Osteoblast (primary cell): Measurements from ENCODE around the gene GRID1. TPM values are rescaled to one million over a fixed set of nuclear protein-coding genes. Genes with fewer than 3 reads are reported as not detected.

Experiments used
- DNase-seq: peaks from one replicate; pipeline ENCODE4 v3.0.0; 2011; ENCODE audit warnings: low spot score, mixed read lengths; ENCODE audit not compliant: insufficient read length; ENCODE audit errors: missing footprints
- H2AFZ ChIP-seq: 2 replicates; pipeline ENCODE4 v1.6.0; 2011; ENCODE audit warnings: mild to moderate bottlenecking, low read length
- H3K27ac ChIP-seq: 2 replicates; pipeline ENCODE4 v1.5.1; 2011; ENCODE audit warnings: mild to moderate bottlenecking, low read depth, low read length, moderate library complexity
- H3K27me3 ChIP-seq: 2 replicates; pipeline ENCODE4 v1.6.0; 2012; ENCODE audit warnings: mild to moderate bottlenecking, control low read depth, inconsistent platforms, low read length, moderate library complexity; ENCODE audit not compliant: insufficient read depth
- H3K36me3 ChIP-seq: 2 replicates; pipeline ENCODE4 v1.5.1; 2011; ENCODE audit warnings: mild to moderate bottlenecking, low read length, control low read depth, moderate library complexity; ENCODE audit not compliant: insufficient read depth
- H3K4me1 ChIP-seq: 2 replicates; pipeline ENCODE4 v1.5.1; 2011; ENCODE audit warnings: mild to moderate bottlenecking, low read length, control low read depth, moderate library complexity; ENCODE audit not compliant: insufficient read depth
- H3K4me2 ChIP-seq: 2 replicates; pipeline ENCODE4 v1.6.0; 2011; ENCODE audit warnings: mild to moderate bottlenecking, low read length; ENCODE audit not compliant: insufficient read depth
- H3K4me3 ChIP-seq: fragments of 200-600 bp; sonication (generic); 3 replicates; pipeline ENCODE4 v1.5.1; 2012; ENCODE audit warnings: mild to moderate bottlenecking, low read length, inconsistent platforms; ENCODE audit not compliant: insufficient read depth
- H3K79me2 ChIP-seq: 2 replicates; pipeline ENCODE4 v1.6.0; 2012; ENCODE audit warnings: mild to moderate bottlenecking, low read length, control low read depth, inconsistent platforms; ENCODE audit not compliant: insufficient read depth
- H3K9me3 ChIP-seq: 2 replicates; pipeline ENCODE4 v1.5.1; 2011; ENCODE audit warnings: low read depth, low read length, control low read depth
- H4K20me1 ChIP-seq: 2 replicates; pipeline ENCODE4 v1.6.0; 2012; ENCODE audit warnings: mild to moderate bottlenecking, low read length, control low read depth; ENCODE audit not compliant: insufficient read depth
- total RNA-seq: library from RNA; depleted of rRNA; stranded (reverse); fragments of >200 nt; gene quantifications from 2 replicates; pipeline ENCODE4 v1.2.3, GENCODE V29; 2012
- TF ChIP-seq, protein P1 (sequence below): IDR thresholded peaks from 2 replicates; pipeline ENCODE4 v1.5.1; 2011; ENCODE audit warnings: mild to moderate bottlenecking, low read depth, low read length, moderate library complexity; ENCODE audit errors: extremely low read depth

GRID1 gene
- total RNA-seq, 1 donor: not detected

DNA sequence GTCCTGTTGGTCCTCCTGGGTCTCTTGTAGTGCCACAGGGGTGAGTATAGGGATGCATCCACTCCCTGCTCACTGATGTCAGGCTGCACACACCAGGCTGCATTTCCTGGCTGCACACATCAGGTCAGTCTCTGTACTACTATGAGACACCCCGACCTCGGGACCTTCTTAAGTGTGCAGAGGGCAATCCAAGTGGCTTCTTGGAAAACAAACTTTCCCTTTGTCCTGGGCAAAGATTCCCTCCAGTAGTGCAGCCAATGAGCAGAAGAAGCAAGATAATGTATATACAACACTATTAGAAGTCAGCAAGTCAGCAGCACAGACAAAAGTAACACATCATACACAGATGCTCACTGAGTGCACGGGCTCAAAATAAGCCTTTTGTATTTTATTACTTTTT is 493.5 kb downstream of the GRID1 start:
- no peaks in the 10 kb centered on the region for H3K9me3 ChIP-seq
- no peak overlapping the region for H3K4me2 ChIP-seq
- H2AFZ ChIP-seq: no peak overlapping the region
- H3K27ac ChIP-seq: no peak overlapping the region
- no peak overlapping the region for H3K4me3 ChIP-seq
- TF ChIP-seq, protein P1, sequence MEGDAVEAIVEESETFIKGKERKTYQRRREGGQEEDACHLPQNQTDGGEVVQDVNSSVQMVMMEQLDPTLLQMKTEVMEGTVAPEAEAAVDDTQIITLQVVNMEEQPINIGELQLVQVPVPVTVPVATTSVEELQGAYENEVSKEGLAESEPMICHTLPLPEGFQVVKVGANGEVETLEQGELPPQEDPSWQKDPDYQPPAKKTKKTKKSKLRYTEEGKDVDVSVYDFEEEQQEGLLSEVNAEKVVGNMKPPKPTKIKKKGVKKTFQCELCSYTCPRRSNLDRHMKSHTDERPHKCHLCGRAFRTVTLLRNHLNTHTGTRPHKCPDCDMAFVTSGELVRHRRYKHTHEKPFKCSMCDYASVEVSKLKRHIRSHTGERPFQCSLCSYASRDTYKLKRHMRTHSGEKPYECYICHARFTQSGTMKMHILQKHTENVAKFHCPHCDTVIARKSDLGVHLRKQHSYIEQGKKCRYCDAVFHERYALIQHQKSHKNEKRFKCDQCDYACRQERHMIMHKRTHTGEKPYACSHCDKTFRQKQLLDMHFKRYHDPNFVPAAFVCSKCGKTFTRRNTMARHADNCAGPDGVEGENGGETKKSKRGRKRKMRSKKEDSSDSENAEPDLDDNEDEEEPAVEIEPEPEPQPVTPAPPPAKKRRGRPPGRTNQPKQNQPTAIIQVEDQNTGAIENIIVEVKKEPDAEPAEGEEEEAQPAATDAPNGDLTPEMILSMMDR: no peak
- H3K4me1 ChIP-seq: no peaks in the 10 kb centered on the region
- no peaks in the 10 kb centered on the region for H3K79me2 ChIP-seq
- no peaks in the 10 kb centered on the region for H3K27me3 ChIP-seq
- H4K20me1 ChIP-seq: no peaks in the 10 kb centered on the region
- H3K36me3 ChIP-seq: no peaks in the 10 kb centered on the region
- DNase-seq: no peak

DNA sequence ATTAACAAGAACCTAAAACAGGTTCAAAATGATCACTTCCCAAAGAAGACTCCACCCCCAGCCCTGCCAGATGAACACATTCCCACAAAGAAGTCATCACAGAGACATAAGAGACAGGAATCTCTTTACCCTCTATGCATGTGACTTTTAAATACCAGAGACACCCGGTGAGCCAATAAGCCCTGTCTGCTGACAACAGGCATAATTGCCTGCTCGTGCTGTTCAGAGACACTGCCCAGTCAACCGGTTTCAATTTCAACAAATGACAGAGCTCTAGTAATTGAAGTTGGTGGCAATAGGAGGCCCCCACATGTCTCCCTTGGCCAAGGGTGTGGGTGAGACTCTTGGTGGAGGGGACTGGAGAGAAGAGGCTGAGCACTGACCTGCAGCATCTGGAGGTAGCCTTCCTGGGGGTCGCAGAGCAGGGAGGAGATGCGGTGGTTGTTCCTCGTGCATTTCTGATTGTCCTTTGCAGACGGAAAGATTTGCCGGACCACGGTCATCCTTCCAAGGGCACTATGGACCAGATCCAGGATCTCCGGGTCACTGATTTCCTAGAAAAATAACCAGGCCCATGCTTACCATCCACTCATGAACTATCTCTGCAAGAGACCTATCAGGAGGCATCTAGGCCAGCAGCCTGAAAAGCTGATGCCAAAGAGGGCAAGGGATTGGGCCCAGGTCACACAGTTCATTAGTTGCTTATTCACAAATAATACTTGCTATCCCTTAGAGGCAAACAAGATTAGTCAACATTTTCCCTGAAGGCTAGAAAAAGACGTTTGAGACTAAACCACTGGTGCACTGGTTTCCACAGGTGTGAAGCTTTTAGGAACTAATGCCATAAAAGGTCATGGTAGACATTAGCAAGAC is 497.7 kb downstream of the GRID1 start:
- Histone ChIP-seq H2AFZ (no peak overlapping the region), H3K36me3 (no peaks in the 10 kb centered on the region), H4K20me1 (no peaks in the 10 kb centered on the region), H3K4me3 (no peak overlapping the region), H3K4me2 (no peak overlapping the region), H3K9me3 (no peaks in the 10 kb centered on the region), H3K79me2 (no peaks in the 10 kb centered on the region), H3K27me3 (no peaks in the 10 kb centered on the region), H3K27ac (no peak overlapping the region), H3K4me1 (no peaks in the 10 kb centered on the region)
- TF ChIP-seq, protein P1: no peak
- no peak for DNase-seq

DNA sequence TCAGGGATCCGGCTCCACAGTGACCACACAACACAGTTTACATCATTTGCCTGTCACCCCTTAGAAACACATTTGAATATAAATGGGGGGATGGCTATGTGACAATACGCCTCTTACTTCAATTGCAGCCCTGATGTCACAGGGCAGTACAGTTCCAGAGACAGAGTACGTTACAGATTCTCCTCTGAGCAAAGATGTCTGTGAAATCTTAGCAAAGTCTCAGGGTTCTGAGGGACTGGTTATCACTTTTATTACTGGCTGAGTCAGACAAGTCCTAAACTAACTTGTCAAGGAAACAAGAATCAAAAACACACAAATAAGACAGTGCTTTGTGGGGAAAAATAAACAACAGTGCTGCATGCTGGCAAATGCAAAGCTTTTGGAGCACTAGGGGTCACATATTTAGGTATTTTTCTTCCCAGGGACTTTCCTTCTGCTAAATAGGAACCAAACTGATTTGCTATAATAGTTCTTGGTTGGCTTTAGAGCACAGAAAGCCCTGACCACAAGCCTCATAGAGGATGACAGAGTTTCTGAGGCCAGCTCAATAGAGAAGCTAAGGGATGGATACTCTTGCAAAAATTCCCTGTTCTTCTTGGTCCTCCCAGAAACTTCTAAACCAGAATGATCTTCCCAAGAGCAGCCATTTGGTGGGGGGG is 501.6 kb downstream of the GRID1 start:
- TF ChIP-seq, protein P1: no peak
- Histone ChIP-seq H4K20me1 (no peaks in the 10 kb centered on the region), H3K27ac (no peak overlapping the region), H2AFZ (no peak overlapping the region), H3K9me3 (no peaks in the 10 kb centered on the region), H3K79me2 (no peaks in the 10 kb centered on the region), H3K4me1 (no peaks in the 10 kb centered on the region), H3K36me3 (no peaks in the 10 kb centered on the region), H3K27me3 (no peaks in the 10 kb centered on the region), H3K4me3 (no peak overlapping the region), H3K4me2 (no peak overlapping the region)
- DNase-seq: no peak

DNA sequence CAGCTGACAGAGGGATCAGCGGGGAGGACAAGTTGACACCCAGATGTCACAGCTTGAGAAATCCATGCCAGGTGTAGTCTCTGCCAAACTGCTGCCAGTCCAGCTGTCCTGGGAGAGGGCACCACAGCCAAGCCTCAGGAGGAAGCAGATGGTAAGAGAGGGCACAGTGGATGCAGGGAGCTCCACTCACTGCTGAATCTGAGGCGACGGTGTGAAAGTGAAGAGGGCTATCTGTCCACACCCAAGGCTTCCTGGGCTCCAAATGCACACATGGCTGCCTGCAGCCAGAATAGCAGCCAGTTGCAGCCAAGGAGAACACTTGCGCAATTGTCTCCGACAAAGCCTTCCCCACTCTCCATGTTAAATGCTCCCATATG is 502.4 kb downstream of the GRID1 start:
- Histone ChIP-seq H3K36me3 (no peaks in the 10 kb centered on the region), H3K4me1 (no peaks in the 10 kb centered on the region), H3K27ac (no peak overlapping the region), H3K9me3 (no peaks in the 10 kb centered on the region), H3K4me3 (no peak overlapping the region), H4K20me1 (no peaks in the 10 kb centered on the region), H3K4me2 (no peak overlapping the region), H3K79me2 (no peaks in the 10 kb centered on the region), H2AFZ (no peak overlapping the region), H3K27me3 (no peaks in the 10 kb centered on the region)
- TF ChIP-seq, protein P1: no peak
- DNase-seq: no peak
